PC-9 (cell line): ENCODE measurements around the gene ELFN1.

Experiments
- EZH2 ChIP-seq: fragments of 200-600 bp; sonication (generic); IDR thresholded peaks from 2 replicates; pipeline ENCODE4 v1.8.0; 2017; ENCODE audit warnings: antibody characterized with exemption, low read depth
- TF ChIP-seq, protein P1 (sequence below): fragments of 200-600 bp; sonication (generic); conservative IDR thresholded peaks from 2 replicates; pipeline ENCODE4 v1.6.1; 2017; ENCODE audit warnings: mixed run types, antibody characterized with exemption, mild to moderate bottlenecking, moderate library complexity

GRCh38 chr7:1661461-1661860 is 8.6 kb upstream of the ELFN1 start:
- TF ChIP-seq, protein P1, sequence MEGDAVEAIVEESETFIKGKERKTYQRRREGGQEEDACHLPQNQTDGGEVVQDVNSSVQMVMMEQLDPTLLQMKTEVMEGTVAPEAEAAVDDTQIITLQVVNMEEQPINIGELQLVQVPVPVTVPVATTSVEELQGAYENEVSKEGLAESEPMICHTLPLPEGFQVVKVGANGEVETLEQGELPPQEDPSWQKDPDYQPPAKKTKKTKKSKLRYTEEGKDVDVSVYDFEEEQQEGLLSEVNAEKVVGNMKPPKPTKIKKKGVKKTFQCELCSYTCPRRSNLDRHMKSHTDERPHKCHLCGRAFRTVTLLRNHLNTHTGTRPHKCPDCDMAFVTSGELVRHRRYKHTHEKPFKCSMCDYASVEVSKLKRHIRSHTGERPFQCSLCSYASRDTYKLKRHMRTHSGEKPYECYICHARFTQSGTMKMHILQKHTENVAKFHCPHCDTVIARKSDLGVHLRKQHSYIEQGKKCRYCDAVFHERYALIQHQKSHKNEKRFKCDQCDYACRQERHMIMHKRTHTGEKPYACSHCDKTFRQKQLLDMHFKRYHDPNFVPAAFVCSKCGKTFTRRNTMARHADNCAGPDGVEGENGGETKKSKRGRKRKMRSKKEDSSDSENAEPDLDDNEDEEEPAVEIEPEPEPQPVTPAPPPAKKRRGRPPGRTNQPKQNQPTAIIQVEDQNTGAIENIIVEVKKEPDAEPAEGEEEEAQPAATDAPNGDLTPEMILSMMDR: no peak
- TF ChIP-seq EZH2: no peak
